ENCODE data around the gene SCIN. TPM values are rescaled to one million over a fixed set of nuclear protein-coding genes. Genes with fewer than 3 reads are reported as not detected.

SCIN gene
- total RNA-seq, 3 donors from 2014 or later (not counting 1 experiment from before 2014, with no cell fraction given) = 0.08 TPM; not detected in 2

GRCh38 chr7:12640299-12641096 is 70.0 kb downstream of the SCIN start:
- Mint-ChIP-seq H3K27me3 (ENCODE audit: low read depth in 2 of 2) (peaks cover 0 to 1% of the 10 kb centered on the region in 2 donors), H3K27ac (no peak overlapping the region), H3K4me1 (peaks cover 11 to 13% of the 10 kb centered on the region in 2 donors), H3K36me3 (no peaks in the 10 kb centered on the region), H3K9me3 (no peaks in the 10 kb centered on the region), H3K4me3 (no peak overlapping the region)
- Histone ChIP-seq H3K36me3 (ENCODE audit: control insufficient read depth, insufficient read depth, low read length) (no peaks in the 10 kb centered on the region), H3K9me3 (ENCODE audit: control insufficient read depth, insufficient read depth, low read length) (no peaks in the 10 kb centered on the region), H3K27ac (ENCODE audit: low read length) (no peak overlapping the region), H3K27me3 (ENCODE audit: control insufficient read depth, insufficient read depth, low read length) (no peaks in the 10 kb centered on the region), H3K4me3 (ENCODE audit: low read length) (no peak overlapping the region), H3K4me1 (ENCODE audit: control insufficient read depth, insufficient read depth, low read length) (no peaks in the 10 kb centered on the region)
- DNase-seq (no peak), ATAC-seq (no peak)
- intact Hi-C loops (cut with micrococcal nuclease) = no loop called here
- TF ChIP-seq CTCF (IDR thresholded peaks at IDR 0.05) = no peak
- WGBS (ENCODE audit: insufficient coverage) = 96% methylated on average over 6 of the region's 7 CpGs

GRCh38 chr7:12641196-12641595 is 70.7 kb downstream of the SCIN start:
- Mint-ChIP-seq H3K36me3 (no peaks in the 10 kb centered on the region), H3K27me3 (ENCODE audit: low read depth in 2 of 2) (peaks cover 0 to 3% of the 10 kb centered on the region in 2 donors), H3K4me1 (peaks cover 5 to 7% of the 10 kb centered on the region in 2 donors), H3K4me3 (no peak overlapping the region), H3K27ac (no peak overlapping the region), H3K9me3 (no peaks in the 10 kb centered on the region)
- intact Hi-C loops (cut with micrococcal nuclease) = no loop called here
- no peak overlapping the region for H3K27ac ChIP-seq (ENCODE audit: low read length)
- DNase-seq (no peak), ATAC-seq (no peak)
- no peaks in the 10 kb centered on the region for H3K36me3 ChIP-seq (ENCODE audit: control insufficient read depth, insufficient read depth, low read length)
- no peak overlapping the region for H3K4me3 ChIP-seq (ENCODE audit: low read length)
- no peaks in the 10 kb centered on the region for H3K4me1 ChIP-seq (ENCODE audit: control insufficient read depth, insufficient read depth, low read length)
- WGBS (ENCODE audit: insufficient coverage) = 80% methylated on average over 3 of the region's 3 CpGs
- H3K27me3 ChIP-seq (ENCODE audit: control insufficient read depth, insufficient read depth, low read length) = no peaks in the 10 kb centered on the region
- no peaks in the 10 kb centered on the region for H3K9me3 ChIP-seq (ENCODE audit: control insufficient read depth, insufficient read depth, low read length)
- TF ChIP-seq CTCF (IDR thresholded peaks at IDR 0.05) = no peak

- Histone ChIP-seq H3K9me3 (ENCODE audit: control insufficient read depth, insufficient read depth, low read length) (no peaks in the 10 kb centered on the region), H3K27me3 (ENCODE audit: control insufficient read depth, insufficient read depth, low read length) (no peaks in the 10 kb centered on the region), H3K4me3 (ENCODE audit: low read length) (no peak overlapping the region), H3K36me3 (ENCODE audit: control insufficient read depth, insufficient read depth, low read length) (no peaks in the 10 kb centered on the region), H3K27ac (ENCODE audit: low read length) (no peak overlapping the region), H3K4me1 (ENCODE audit: control insufficient read depth, insufficient read depth, low read length) (no peaks in the 10 kb centered on the region)
- Mint-ChIP-seq H3K4me3 (no peak overlapping the region), H3K4me1 (peaks cover 4 to 5% of the 10 kb centered on the region in 2 donors), H3K9me3 (no peaks in the 10 kb centered on the region), H3K36me3 (no peaks in the 10 kb centered on the region), H3K27ac (no peak overlapping the region), H3K27me3 (ENCODE audit: low read depth in 2 of 2) (peaks cover 0 to 3% of the 10 kb centered on the region in 2 donors)
- 89% methylated on average over 5 of the region's 5 CpGs for WGBS (ENCODE audit: insufficient coverage)
- ATAC-seq = no peak
- DNase-seq = no peak
- TF ChIP-seq CTCF (IDR thresholded peaks at IDR 0.05) = no peak
- intact Hi-C loops (cut with micrococcal nuclease) = no loop called here
Measured at GRCh38 chr7:12642508-12642907, 72.0 kb downstream of the SCIN start.
